HG03457 (cell line): Measurements from ENCODE around the gene SLC9B2.

ENCODE experiments used
- ATAC-seq: cut with Tn5 transposase; IDR thresholded peaks from one replicate; pipeline ENCODE4 v1.9.1; 2021; ENCODE audit warnings: moderate number of reproducible peaks; ENCODE audit not compliant: unreplicated experiment

SLC9B2 gene, protein sequence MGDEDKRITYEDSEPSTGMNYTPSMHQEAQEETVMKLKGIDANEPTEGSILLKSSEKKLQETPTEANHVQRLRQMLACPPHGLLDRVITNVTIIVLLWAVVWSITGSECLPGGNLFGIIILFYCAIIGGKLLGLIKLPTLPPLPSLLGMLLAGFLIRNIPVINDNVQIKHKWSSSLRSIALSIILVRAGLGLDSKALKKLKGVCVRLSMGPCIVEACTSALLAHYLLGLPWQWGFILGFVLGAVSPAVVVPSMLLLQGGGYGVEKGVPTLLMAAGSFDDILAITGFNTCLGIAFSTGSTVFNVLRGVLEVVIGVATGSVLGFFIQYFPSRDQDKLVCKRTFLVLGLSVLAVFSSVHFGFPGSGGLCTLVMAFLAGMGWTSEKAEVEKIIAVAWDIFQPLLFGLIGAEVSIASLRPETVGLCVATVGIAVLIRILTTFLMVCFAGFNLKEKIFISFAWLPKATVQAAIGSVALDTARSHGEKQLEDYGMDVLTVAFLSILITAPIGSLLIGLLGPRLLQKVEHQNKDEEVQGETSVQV

DNA sequence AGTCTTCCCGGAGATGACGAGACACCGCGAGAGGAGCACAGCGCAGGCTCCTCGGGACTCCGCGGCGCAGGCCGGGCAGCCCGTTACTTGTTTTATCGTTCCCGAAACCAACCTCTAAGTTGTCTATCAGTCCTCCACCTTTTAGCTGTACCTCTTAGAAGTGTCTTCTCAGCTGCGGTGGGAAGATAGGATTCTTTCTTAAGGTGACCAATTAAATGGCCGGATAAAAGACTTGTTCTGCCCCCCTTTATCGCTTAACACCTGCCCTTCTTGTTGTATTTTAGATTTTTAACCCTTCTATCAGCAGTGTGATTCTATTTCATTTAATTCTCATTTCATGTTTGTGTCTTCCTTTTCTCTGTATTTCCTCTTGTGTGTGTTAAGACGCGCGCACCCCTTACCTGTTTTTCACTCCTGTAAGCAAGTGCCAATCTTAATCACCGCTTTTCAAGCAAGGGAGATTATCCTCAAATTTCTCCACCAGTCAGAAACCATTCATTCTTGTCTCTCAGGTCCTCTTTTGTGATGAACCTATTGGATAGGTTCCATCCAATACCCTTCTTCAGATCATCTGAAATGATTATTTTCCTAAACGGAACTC lies at the start of gene SLC9B2:
Gene SLC9B2, minus strand, starts transcription at position 15 of the 601 bp plus-strand sequence. CDS start 9,211 bp downstream, outside the sequence.
- ATAC-seq = peak; percentile 35

DNA sequence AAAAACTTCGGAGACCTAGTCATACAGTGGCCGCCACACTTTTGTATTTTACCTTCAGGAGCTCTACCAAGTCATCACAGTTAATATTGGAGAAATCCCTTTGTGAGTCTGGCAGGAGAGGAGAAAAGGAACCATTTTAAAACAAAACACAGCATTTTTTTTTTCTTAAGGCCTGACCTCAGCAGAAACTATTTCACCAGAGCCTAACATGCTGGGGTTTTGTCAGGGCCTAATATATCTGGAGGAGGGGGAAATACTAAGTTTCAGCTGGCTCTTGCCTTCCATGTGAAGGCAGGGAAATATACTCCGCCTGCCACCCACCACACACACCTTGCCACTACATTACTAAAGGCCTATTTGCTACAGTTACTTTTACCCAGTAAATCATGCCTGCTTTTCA lies 49.6 kb upstream of the SLC9B2 start:
- no peak for ATAC-seq

DNA sequence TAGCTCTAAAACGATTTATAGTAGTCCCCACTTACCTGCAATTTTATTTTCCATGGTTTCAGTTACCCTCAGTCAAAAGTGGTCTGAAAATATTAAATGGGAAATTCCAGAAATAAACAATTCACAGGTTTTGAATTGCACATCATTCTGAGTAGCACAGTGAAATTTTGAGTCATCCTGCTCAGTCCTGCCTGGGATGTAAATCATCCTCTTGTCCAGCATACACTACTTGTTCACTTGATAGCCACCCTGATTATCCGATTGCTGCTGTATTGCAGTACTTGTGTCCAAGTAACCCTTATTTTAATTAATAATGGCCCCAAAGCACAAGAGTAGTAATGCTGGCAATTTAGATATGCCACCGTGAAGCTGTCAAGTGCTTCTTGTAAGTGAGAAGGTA lies 46.6 kb upstream of the SLC9B2 start:
- ATAC-seq = no peak

DNA sequence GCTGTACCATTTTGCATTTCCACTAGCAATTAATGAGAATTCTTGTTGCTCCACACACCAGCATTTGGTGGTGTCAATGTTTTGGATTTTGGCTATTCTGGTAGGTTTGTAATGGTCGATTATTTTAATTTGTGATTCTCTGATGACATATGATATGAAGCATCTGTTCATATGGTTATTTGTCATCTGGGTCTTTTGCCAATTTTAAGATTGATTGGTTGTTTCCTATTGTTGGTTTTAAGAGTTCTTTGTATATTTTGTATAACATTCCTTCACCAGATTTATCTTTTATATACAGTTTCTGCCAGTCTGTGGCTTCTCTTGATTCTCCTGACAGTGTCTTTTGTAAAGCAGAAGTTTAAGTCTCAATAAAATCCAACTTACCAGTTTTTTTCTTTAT lies 41.6 kb upstream of the SLC9B2 start:
- ATAC-seq = no peak

DNA sequence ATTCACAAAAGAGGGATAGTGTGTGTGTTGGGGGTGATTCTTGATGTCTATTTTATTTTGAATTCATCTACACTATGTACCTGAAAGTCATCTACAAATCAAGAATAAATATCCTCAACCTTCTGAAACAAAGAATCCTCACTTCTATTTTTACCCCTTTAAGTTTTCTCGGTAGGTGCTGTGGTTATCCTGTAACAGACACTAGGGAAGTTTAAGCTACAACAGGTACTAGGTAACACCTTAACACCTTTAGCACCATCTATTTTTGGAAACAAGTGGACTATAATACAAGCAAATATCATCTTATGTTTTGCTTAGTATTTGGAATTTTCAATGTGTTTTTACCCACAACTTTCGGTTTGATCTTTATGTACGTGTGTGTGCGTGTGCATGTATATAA lies 35.0 kb upstream of the SLC9B2 start:
- no peak for ATAC-seq

DNA sequence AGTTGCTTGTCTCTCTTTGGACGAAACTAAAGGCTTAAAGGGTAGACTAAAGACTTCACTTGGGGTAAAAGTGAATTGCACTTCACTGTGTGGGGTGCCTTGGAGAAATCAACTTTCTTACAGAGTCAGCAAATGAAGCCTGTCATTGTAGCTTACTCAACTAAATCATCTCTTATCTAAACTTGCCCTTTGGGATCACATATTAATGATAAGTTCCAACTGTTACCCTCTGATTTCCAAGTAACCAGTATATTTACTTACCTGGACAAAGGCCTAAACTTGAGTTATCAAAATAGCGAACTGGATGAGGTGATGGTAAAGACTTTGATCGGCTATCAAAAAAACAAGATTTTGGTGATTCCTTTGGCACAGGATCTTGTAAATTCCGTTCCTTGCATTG lies 32.0 kb upstream of the SLC9B2 start:
- no peak for ATAC-seq

DNA sequence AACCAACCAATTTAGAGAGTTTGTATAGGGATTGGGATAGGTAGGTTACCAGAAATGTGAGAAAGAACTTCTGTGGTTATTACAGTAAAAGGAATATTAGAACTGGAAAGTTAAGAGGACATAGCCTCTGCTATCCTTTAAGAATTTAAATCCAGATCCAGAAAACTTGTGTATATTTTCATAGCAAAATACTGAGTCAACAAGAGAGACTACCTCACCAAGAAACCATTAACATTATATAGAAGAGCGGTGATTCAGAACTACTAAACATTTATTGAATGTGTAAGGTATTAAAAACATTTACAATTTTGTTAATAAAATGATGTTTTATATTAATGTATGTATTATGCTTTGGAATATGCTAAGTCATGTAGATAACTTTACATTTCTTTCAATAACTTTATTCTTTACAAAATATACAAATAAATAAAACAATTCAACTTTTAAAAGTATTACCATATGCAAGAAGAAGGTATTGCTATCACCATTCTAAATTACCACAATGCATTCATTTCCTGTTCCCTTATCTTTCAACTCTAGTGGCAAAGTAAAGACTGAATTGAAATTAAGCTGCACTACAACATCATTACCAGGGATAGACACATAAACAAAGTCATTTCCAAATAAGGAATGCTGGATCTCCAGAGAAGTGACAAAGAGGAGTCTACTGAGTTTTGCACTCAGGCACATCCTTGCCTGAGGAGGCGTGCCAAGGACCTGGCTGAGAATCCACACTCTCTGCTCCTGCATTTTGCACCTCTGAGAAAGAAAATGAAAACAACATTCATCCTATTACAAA lies 29.2 kb upstream of the SLC9B2 start:
- ATAC-seq = no peak

DNA sequence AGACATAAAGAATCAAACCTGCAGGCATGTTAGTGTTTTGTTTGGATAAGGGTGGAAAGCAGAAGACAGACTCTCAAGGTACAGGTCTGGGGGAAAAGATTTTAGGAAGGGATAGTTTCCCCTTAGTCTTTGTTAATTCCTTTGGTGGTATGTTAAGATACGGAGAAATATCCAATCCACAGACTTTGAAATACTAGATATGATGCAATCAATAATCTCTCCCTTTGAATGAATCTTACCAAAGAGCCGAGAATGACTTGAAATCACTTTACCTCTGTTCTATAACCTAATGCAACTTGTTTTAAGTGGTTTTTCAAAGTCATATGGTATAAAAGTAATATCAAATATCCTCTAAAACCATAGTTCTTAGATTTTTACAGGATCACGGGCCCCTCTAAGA lies 28.3 kb upstream of the SLC9B2 start:
- ATAC-seq = no peak

DNA sequence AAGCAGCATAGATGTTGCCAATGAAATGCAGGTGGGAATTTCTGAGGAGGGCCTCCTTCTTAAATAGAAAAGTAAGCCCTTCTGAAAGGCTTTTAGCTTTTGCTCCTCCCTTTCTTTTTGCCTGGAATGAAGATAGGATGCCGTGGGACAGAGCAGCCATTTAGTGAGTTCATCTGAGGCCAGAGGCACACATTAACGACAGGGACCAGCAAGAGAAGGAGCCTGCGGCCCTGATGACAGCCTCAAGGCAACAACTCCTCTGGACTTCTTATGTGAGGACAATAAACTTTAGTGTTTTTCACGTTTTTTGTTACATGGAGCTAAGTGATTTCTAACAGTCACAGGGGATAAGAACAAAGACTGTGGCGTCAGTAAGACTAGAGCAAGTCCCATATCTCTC lies 24.1 kb upstream of the SLC9B2 start:
- ATAC-seq = no peak

DNA sequence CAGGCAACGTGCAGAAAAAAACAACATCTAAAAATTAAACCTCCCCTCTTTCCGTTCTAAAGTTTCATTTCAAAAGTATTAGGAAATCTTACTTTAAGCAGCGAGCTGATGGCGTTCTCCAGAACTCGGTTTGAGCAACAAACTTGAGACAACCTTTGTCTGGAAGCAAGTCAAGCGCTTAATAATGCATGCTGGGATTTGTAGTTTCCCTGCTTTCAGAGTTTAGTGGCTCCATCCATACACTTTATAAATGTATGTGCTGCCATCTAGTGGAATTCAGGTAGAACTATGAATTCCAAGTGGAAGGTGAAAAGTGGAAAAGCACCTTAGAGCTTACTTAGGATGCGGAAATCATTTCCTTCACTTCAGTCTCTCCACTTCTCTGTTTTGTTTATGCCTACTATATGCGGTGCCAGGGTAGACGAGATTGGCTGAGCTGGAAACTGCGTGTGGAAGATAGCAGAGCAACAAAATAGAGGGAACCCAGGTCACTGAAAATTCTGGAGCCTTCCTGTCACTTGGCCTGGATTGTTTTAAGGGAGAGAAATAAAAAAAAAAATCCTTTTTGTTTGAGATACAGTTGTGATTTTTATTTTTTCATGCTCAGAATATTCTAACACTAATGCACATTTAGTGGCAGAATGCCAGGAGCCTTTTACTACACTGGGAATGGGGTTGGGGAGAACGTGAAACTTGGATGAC lies 23.3 kb upstream of the SLC9B2 start, which contains the start of gene BDH2:
Gene BDH2, minus strand, starts transcription at position 144 of the 702 bp plus-strand sequence. CDS start 3,580 bp downstream, outside the sequence.
- peak; percentile 92 for ATAC-seq

DNA sequence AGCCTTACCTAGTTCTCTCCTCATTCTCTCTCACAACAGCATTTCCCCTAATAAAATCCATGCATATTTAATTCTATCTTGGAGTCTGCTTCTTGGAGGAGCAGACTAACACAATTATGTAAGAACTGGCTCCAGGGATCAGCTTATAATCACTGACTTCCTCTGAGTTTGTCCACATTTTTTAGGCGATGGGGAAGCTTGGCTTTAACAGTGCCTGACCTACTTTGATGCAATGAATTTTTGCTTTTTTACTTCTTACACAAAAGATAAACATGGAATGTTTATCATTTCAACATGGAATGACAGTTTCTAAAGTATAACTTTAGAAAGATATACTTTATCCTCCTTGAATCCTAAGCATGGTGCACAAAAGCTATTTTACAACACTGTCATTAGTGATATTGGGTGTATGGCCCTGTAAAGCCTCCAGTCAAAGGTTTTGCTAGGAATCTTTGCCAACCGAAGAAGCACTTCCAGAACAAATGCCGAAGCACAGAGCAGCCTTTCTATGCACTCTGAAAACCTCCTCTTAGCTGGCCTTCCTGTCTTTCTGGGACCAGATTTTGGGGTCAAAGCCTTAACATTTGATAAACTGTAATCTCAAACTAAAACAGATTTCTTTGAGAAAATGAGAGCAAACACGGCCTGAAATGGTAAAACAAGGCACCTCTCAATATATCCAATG lies 22.3 kb upstream of the SLC9B2 start:
- no peak for ATAC-seq

DNA sequence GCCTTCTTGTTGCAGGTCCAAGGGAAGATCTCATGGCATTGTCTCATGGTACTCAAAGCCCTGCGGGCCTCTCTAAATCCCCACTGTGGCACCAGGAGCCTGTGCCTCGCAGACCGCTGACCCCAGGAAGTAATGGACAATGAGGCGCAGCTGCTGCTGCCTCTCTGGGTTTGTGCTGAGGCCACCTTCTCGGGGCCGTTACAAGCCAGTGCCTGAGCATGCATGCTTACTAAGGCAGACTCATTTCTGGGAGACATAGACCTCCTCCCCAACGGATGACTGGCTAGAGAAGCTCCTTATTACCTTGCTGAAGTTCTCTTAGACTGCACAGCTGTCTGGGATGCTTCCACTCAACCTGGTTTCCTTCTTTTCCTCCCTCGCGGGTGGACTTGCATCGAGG lies 21.8 kb upstream of the SLC9B2 start:
- no peak for ATAC-seq

DNA sequence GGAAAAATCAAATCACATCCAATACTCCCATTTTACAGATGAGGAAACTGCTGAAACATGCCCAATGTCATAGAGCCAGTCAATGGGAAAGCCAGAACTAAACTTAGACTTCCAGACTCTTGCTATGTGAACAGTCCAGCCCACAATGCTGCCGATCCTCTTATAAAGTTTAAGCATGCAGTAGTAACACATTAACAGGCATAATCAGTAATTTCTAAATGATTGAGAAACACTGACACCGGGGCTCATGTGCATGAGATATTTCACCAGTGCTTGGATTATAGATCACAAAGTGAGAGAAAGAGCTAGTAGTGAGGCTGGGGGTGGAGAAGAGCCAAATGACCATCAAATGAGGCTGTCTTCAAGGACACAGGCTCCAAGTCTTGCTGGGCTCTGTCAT lies 20.6 kb upstream of the SLC9B2 start:
- ATAC-seq = no peak

DNA sequence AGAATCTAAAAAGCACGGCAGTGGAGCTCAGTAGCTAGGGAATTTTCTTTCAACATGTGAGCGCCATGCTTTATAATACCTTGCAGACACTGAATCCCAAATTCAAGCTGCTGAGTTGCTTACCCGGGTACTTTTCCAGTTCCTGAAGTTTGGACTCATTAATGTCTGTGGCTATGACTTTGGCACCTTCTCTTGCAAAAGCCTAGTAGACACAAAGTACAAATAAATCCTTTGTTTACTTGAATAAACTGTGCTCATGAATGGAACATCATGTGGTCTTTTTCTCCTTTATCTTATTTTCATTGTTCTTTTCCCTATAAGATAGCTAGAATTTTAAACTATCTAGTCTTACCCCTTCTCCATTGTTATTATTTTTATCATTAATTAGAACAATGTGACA lies 18.5 kb upstream of the SLC9B2 start:
- no peak for ATAC-seq

DNA sequence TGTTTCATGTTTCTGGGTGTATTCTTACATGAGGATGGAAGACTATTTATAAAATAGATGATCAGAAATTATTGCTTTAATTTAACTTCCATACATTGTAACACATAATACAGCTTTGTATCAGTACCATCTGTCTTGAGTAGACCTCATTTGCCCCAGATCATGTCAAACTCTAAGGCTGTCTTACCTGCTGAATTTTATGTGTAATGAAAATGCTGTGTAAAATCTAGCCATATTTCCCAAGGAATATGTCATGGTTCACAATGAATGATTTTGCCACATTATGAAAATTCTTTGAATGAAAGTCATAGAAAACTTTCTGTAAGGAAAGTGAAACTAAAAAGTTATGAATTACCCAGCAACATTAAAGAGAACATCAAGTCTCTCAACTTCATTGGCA lies 15.7 kb upstream of the SLC9B2 start:
- no peak for ATAC-seq

DNA sequence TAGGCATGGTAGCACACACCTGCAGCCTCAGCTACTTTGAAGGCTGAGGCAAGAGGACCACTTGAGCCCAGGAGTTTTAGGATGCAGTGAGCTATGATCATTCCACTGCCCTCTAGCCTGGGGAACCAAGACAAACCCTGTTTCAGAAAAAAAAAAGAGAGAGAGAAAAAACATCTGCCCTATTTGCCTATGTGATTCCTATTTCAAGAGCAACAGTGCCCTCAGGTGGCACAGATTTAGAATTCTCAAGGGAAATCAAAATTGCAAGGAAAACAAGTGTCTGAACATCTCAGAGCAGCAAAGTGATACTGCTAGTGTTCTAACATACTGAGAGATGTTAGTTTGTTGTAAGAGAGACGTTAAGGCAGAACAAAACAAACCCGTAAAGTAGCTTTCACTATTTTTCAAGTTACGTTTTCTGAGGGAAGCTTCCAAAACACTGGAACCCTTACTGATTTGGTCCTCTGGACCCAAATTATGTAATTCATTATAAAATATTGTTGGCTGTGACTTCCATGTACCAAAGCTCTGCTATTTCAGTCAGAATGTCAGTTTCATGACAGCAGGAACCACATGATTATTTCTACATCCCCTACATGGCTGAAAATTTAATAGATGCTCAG lies 15.2 kb upstream of the SLC9B2 start:
- ATAC-seq = peak; percentile 51

DNA sequence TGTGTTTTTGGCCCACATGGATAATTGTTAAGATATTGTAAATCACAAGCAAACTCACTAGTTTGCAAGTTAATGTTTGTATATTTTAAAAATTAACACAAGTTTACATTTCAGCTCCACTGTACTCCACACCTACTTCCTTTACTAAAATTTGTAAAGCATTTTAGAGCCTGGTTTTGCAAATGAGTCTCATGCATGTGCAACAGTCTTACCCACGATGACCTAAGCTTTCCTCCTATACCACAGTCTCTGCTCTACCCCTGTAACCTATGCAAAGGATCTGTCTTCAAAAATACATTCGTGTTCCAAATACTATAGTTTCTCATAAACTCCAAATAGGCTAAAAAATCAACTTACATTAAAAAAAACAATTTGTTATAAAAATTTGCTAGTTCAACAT lies 12.9 kb upstream of the SLC9B2 start:
- ATAC-seq = no peak

DNA sequence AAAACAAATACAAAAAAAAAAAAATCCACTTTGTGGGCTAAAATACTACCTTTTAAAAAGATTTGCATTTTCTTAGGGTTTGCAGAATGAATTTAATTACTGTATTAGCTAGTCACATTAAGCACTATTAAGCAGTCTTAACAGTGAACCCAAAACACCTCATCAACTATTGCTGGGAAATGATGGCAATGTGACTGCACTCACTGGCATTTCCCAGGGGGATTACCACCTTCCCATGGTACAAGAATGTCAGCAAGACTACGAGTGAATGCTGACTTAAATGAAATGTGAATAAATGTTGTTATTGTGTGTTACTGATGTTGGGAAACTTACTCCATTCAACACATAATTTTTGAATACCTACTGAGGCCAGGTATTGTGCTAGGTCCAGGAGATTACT lies 10.0 kb upstream of the SLC9B2 start:
- ATAC-seq = no peak

DNA sequence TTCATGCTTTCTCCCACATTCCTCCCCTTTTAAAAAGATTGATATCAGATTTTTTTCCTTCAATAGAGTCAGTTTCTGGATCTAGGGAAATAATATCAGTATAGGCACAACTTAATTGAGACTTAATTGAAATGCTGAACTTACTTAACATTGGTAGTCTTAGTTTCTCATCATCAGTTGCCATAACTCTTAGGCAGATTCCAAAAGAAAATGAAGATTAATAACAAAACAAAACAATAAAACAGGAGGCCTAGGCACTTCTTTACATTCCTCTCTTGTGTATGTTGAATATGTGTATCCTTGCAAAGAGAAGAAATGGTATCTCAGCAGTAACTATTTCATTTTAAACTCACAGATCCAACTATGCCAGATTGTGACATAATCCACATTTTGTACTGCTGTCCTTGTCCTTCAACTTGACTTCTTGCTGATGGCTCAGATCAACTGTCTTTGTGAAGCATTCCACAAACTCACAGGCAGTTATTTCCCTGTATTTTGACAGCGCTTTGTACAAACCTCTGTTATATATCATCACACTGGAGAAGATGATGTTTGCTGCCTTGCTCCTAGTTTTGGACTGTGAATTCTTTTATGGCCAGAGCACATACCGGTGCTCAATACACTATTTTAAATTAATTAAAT lies 9.1 kb upstream of the SLC9B2 start:
- no peak for ATAC-seq
